ENCODE results near the gene CD8B2.
A peak's percentile ranks its signal among the peaks of the same experiment; 100 is the strongest.
"Not testable (repeated sequence)": the region's sequence is repeated elsewhere in the genome, so short reads cannot be mapped to it uniquely, and the experiment has no call there.

The CD8B2 gene

GRCh38 chr2:106511934-106512333 lies 24.8 kb downstream of the CD8B2 start:
- DNase-seq: not testable (repeated sequence)

- not testable (repeated sequence) for DNase-seq
These were observed 26.2 kb downstream of the CD8B2 start for GRCh38 chr2:106513391-106513790.

GRCh38 chr2:106514827-106515226 lies 27.7 kb downstream of the CD8B2 start:
- DNase-seq: not testable (repeated sequence)

GRCh38 chr2:106516436-106516835 lies 29.3 kb downstream of the CD8B2 start:
- DNase-seq: no peak

- no peak for DNase-seq
These were observed 29.7 kb downstream of the CD8B2 start for GRCh38 chr2:106516864-106517263.

GRCh38 chr2:106517329-106517728 lies 30.2 kb downstream of the CD8B2 start:
- no peak for DNase-seq

GRCh38 chr2:106519767-106520166 lies 32.6 kb downstream of the CD8B2 start:
- no peak for DNase-seq

- no peak for DNase-seq
These were observed 33.9 kb downstream of the CD8B2 start for GRCh38 chr2:106521016-106521415.

- no peak for DNase-seq
These were observed 37.0 kb downstream of the CD8B2 start for GRCh38 chr2:106523976-106524665.

- no peak for DNase-seq
These were observed 43.7 kb downstream of the CD8B2 start for GRCh38 chr2:106530866-106531265.

GRCh38 chr2:106531676-106532214 lies 44.6 kb downstream of the CD8B2 start:
- no peak for DNase-seq

GRCh38 chr2:106532236-106532635 lies 45.1 kb downstream of the CD8B2 start:
- no peak for DNase-seq

- no peak for DNase-seq
These were observed 47.3 kb downstream of the CD8B2 start for GRCh38 chr2:106534471-106534870.

- no peak for DNase-seq
These were observed 49.3 kb downstream of the CD8B2 start for GRCh38 chr2:106536490-106536889.

GRCh38 chr2:106537047-106537446 lies 49.9 kb downstream of the CD8B2 start:
- no peak for DNase-seq

GRCh38 chr2:106537791-106538191 lies 50.6 kb downstream of the CD8B2 start:
- DNase-seq: no peak

- no peak for DNase-seq
These were observed 53.7 kb downstream of the CD8B2 start for GRCh38 chr2:106540886-106541285.

GRCh38 chr2:106541333-106541732 lies 54.2 kb downstream of the CD8B2 start:
- DNase-seq: no peak

- DNase-seq: peak; percentile 79
These were observed 55.7 kb downstream of the CD8B2 start for GRCh38 chr2:106542746-106543359.

- DNase-seq: no peak
These were observed 57.8 kb downstream of the CD8B2 start for GRCh38 chr2:106545007-106545406.

- DNase-seq: no peak
These were observed 59.3 kb downstream of the CD8B2 start for GRCh38 chr2:106546391-106546990.

- peak; percentile 32 for DNase-seq
These were observed 60.2 kb downstream of the CD8B2 start for GRCh38 chr2:106547164-106547903.

Data from right kidney (tissue), 1 donor.